ENCODE data around the gene IGF1R. TPM values are rescaled to one million over a fixed set of nuclear protein-coding genes. Genes with fewer than 3 reads are reported as not detected.

Gene IGF1R
- total RNA-seq, 2 experiments from 2014 or later: 22.8 to 24.7 TPM

DNA sequence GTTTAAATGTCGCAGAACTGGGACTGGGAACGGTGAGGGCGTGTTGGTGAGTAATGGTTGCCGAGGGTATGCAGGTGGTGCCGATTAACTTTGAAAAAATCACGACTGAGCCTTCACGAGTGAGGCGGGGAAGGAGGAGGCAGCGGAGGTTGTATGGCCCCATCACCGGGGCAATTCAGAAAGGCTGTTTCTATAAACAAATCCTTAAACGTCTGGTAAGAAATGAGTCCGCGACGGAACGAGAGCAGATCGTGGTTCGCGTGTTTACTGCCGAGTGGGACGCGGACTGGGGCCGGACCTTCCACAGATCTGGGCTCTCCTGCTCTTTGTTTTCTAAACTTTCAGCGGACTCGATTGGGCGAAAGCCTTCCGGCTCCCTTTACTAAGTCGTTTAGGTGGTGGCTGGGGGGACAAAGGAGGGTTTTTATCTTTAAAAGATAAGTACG, 2.7 kb downstream of the IGF1R start:
- H3K27me3 Mint-ChIP-seq: peaks cover 12% of the 10 kb centered on the region
- peaks cover 37% of the 10 kb centered on the region for H3K4me1 Mint-ChIP-seq (ENCODE audit: low read depth)
- no peaks in the 10 kb centered on the region for H3K9me3 Mint-ChIP-seq
- H3K4me3 Mint-ChIP-seq: peak overlapping the region; percentile 93
- peak overlapping the region; percentile 94 for H3K27ac Mint-ChIP-seq
- DNase-seq (peak; percentile 50), ATAC-seq (no peak)
- CTCF ChIA-PET: interaction anchor here (0.7 to 3.4 kb wide), 6 partner anchors 9 to 200 kb away, joined by 3 to 14 read pairs (median 5); no protein-coding TSS in a partner anchor
- TF ChIP-seq, protein P1, sequence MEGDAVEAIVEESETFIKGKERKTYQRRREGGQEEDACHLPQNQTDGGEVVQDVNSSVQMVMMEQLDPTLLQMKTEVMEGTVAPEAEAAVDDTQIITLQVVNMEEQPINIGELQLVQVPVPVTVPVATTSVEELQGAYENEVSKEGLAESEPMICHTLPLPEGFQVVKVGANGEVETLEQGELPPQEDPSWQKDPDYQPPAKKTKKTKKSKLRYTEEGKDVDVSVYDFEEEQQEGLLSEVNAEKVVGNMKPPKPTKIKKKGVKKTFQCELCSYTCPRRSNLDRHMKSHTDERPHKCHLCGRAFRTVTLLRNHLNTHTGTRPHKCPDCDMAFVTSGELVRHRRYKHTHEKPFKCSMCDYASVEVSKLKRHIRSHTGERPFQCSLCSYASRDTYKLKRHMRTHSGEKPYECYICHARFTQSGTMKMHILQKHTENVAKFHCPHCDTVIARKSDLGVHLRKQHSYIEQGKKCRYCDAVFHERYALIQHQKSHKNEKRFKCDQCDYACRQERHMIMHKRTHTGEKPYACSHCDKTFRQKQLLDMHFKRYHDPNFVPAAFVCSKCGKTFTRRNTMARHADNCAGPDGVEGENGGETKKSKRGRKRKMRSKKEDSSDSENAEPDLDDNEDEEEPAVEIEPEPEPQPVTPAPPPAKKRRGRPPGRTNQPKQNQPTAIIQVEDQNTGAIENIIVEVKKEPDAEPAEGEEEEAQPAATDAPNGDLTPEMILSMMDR (IDR thresholded peaks at IDR 0.05): no peak
- POLR2A ChIA-PET: interaction anchor here (1.2 kb wide), 1 partner anchor 51 kb away, joined by 3 read pairs; no protein-coding TSS in a partner anchor
- intact Hi-C loops (cut with micrococcal nuclease): loop anchor here (10.0 kb wide), 1 partner anchor 206 kb away; no protein-coding TSS in a partner anchor
- H3K36me3 Mint-ChIP-seq (ENCODE audit: low read depth): peaks cover 8% of the 10 kb centered on the region

DNA sequence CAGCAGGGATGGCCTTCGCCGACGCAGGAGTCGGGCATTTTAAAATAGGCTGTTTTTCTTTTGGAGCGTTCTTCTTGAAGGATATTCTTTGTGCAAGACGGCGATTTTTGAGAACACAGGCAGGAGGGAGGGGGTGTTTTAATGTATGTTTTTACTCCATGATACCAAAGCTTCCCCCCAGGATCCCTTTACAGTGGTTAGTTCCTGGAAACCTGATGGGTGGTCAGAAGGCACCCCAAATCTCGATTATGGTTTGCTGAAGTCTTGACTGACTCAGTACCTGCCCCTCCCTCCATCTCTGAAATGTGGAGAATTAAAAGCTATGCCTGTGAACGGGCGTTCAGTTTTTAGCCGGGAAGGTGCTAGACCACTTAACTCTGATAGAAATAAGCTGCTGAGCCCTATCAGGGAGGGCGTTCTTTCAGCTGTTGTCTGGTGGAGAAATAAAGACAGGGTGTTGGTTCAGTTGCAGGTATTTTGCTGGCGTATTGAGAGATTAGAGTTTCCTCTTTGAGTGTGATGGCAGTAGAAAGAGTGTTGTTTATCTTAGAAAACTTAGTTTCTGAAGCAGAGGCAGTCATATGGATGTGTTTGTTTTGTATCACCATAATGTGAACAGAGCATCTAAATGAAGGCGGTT, 3.4 kb downstream of the IGF1R start:
- peaks cover 8% of the 10 kb centered on the region for H3K36me3 Mint-ChIP-seq (ENCODE audit: low read depth)
- DNase-seq (peak; percentile 31), ATAC-seq (no peak)
- H3K27ac Mint-ChIP-seq: peak overlapping the region; percentile 94
- CTCF ChIA-PET: interaction anchor here (0.7 to 3.4 kb wide), 10 partner anchors 8 to 209 kb away, joined by 3 to 14 read pairs (median 6); no protein-coding TSS in a partner anchor
- POLR2A ChIA-PET: no interaction called here
- no peaks in the 10 kb centered on the region for H3K9me3 Mint-ChIP-seq
- peaks cover 39% of the 10 kb centered on the region for H3K4me1 Mint-ChIP-seq (ENCODE audit: low read depth)
- TF ChIP-seq, protein P1 (IDR thresholded peaks at IDR 0.05): no peak
- H3K4me3 Mint-ChIP-seq: peak overlapping the region; percentile 93
- intact Hi-C loops (cut with micrococcal nuclease): loop anchor here (10.0 kb wide), 1 partner anchor 207 kb away; no protein-coding TSS in a partner anchor
- peaks cover 12% of the 10 kb centered on the region for H3K27me3 Mint-ChIP-seq

DNA sequence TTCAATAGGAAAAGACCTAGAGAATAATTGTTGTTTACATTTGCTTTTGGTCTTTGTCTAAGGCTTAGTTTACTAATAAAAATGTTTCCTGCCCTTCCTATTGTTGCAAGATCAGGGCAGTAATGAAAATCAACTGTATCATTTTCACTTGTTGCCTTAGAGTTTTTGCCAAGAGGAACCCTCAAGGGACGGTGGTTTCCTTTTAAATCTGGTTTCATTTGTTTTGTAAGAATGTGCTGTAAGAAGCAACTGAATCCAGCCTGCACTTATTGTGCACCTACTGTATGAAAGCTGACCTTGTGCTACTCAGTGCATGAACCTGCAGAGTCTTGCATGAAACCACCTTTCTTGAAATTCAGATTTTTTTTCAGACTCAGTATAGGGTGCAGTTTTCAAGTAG, 5.3 kb downstream of the IGF1R start:
- no peak overlapping the region for H3K4me3 Mint-ChIP-seq
- no peak for ATAC-seq
- no peaks in the 10 kb centered on the region for H3K9me3 Mint-ChIP-seq
- CTCF ChIA-PET: interaction anchor here (1.4 to 1.7 kb wide), 2 partner anchors 66 to 134 kb away, joined by 3 to 7 read pairs; no protein-coding TSS in a partner anchor
- peaks cover 8% of the 10 kb centered on the region for H3K36me3 Mint-ChIP-seq (ENCODE audit: low read depth)
- H3K4me1 Mint-ChIP-seq (ENCODE audit: low read depth): peaks cover 37% of the 10 kb centered on the region
- POLR2A ChIA-PET: no interaction called here
- no peak for DNase-seq
- H3K27me3 Mint-ChIP-seq: peaks cover 12% of the 10 kb centered on the region
- no peak overlapping the region for H3K27ac Mint-ChIP-seq
- intact Hi-C loops (cut with micrococcal nuclease): loop anchor here (10.0 kb wide), 1 partner anchor 209 kb away; no protein-coding TSS in a partner anchor
- TF ChIP-seq, protein P1 (IDR thresholded peaks at IDR 0.05): no peak

DNA sequence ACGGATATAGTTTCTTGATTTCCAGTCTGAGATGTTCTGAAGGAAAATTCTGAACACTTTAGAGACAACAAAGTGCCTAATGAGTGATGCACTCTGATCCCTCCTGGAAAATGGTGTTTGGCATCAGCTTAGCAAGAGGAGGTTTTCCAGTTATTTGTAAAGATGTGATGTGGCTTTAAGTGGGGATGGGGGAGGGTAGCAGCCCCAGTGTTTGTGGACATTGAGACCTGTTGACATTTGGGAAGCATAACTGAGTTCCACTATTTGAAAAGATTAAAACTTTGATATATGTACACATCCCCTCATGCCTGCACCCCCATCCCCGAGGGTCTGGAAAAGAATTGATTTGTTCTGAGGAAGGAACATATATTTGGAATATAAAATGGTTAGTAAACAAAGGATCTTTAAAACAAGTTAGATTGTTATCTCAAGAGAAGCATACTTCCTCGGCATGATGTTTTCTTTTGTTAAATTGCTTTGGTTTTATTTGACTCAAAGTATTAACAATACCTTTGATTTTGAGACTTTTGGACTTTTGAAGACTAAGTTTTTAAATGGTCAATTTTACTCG, 6.5 kb downstream of the IGF1R start:
- Mint-ChIP-seq H3K36me3 (ENCODE audit: low read depth) (peaks cover 8% of the 10 kb centered on the region), H3K9me3 (no peaks in the 10 kb centered on the region), H3K4me1 (ENCODE audit: low read depth) (peaks cover 37% of the 10 kb centered on the region), H3K27ac (no peak overlapping the region), H3K4me3 (no peak overlapping the region), H3K27me3 (peaks cover 12% of the 10 kb centered on the region)
- TF ChIP-seq, protein P1 (IDR thresholded peaks at IDR 0.05): no peak
- DNase-seq (no peak), ATAC-seq (no peak)
- POLR2A ChIA-PET: no interaction called here
- intact Hi-C loops (cut with micrococcal nuclease): loop anchor here (10.0 kb wide), 1 partner anchor 210 kb away; no protein-coding TSS in a partner anchor
- CTCF ChIA-PET: interaction anchor here (1.0 kb wide), 1 partner anchor 136 kb away, joined by 6 read pairs; no protein-coding TSS in a partner anchor

Data from activated CD8-positive, alpha-beta T cell treated with anti-CD3 and anti-CD28 coated beads for 36 hours (primary cell).